Upper lobe of left lung (tissue), 4 donors: Measurements from ENCODE around the gene ADAMTS14.

Source experiments
- POLR2A ChIP-seq, 4 donors: fragments of 450-650 bp; IDR thresholded peaks; one replicate each; pipeline ENCODE4 v1.5.1; 2016 to 2017; ENCODE audit warnings: antibody characterized with exemption in 4 of 4, mild to moderate bottlenecking in 2 of 4
- TF ChIP-seq, protein P1 (sequence below), 6 experiments: fragments of 450-650 bp in 4 of 6; fragments of 200-600 bp in 2 of 6; sonication (generic) in 2 of 6; IDR thresholded peaks; one replicate each; pipeline ENCODE4 v1.5.1; 2016 to 2019; ENCODE audit warnings: antibody characterized with exemption in 6 of 6

GRCh38 chr10:70730955-70731354 lies 58.6 kb downstream of the ADAMTS14 start:
- TF ChIP-seq, protein P1, sequence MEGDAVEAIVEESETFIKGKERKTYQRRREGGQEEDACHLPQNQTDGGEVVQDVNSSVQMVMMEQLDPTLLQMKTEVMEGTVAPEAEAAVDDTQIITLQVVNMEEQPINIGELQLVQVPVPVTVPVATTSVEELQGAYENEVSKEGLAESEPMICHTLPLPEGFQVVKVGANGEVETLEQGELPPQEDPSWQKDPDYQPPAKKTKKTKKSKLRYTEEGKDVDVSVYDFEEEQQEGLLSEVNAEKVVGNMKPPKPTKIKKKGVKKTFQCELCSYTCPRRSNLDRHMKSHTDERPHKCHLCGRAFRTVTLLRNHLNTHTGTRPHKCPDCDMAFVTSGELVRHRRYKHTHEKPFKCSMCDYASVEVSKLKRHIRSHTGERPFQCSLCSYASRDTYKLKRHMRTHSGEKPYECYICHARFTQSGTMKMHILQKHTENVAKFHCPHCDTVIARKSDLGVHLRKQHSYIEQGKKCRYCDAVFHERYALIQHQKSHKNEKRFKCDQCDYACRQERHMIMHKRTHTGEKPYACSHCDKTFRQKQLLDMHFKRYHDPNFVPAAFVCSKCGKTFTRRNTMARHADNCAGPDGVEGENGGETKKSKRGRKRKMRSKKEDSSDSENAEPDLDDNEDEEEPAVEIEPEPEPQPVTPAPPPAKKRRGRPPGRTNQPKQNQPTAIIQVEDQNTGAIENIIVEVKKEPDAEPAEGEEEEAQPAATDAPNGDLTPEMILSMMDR (IDR thresholded peaks at IDR 0.05): no peak
- TF ChIP-seq POLR2A (IDR thresholded peaks at IDR 0.05): no peak
